HL-60/S4 (cell line): ENCODE results near the gene CHN1.

Experiments used
- in situ Hi-C: fragments of 300-500 bp; cut with MboI; formaldehyde crosslinking; loops from 2 replicates; pipeline ENCODE4 v1.14.3; 2022; ENCODE audit warnings: low sequenced_read_pairs

CHN1 gene, protein sequence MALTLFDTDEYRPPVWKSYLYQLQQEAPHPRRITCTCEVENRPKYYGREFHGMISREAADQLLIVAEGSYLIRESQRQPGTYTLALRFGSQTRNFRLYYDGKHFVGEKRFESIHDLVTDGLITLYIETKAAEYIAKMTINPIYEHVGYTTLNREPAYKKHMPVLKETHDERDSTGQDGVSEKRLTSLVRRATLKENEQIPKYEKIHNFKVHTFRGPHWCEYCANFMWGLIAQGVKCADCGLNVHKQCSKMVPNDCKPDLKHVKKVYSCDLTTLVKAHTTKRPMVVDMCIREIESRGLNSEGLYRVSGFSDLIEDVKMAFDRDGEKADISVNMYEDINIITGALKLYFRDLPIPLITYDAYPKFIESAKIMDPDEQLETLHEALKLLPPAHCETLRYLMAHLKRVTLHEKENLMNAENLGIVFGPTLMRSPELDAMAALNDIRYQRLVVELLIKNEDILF

DNA sequence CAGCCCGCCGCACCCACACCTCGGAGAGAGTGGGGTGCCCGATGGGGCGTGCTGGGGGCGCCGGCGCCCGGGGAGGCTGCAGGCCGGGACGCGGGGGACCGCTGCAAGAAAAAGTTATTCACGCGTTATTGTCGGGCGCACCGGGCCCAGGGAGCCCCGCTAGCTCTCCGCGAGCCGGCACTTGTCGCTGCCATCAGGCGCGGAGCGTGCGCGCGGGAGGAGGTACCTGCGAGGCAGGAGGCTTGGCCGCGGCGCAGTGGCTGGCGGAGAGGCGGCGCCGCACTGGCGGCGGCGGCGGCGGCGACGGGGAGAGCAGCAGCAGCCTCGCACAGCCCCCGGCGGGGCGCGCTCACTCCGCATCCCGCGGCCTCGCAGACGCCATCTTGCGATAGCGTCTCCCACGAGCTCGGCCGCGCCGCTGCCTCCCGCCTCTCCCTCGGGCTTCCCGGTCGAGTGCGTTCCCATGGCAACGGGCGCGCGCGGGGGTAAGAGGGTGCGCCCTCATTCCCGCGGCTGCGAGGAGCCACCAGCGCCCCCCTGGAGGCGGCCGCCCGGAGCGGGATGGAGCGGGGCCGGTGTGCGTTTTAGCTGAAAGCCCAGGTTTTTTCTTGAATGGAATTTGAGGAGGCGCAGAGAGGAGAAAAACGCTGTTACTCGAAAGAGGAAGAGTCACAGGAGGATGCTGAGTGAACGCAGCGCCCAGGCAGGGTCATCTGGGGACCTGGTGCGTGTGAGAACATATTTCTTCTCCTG is at the start of gene CHN1:
TSS of gene CHN1 (minus strand) at position 402 of the 753 bp plus-strand sequence. CDS start 469 bp downstream, outside the sequence.
- in situ Hi-C loops: no loop called here

DNA sequence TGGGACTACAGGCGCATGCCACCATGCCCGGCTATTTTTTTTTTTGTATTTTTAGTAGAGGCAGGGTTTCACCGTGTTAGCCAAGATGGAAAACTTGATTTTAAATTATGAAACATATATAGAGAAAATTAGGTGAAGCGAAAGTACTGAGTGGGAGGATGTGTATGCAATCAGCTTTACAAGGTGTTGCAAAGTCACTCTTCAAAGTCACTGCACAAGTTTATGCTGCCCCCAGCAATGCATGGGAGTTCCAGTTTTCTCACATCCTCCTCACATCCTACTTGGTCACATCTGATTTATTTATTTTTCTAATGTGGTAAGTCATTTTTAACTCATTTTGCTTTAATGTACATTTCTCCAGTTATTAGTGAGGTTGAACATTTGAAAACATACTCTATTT is 49.2 kb upstream of the CHN1 start:
- in situ Hi-C loops: no loop called here

DNA sequence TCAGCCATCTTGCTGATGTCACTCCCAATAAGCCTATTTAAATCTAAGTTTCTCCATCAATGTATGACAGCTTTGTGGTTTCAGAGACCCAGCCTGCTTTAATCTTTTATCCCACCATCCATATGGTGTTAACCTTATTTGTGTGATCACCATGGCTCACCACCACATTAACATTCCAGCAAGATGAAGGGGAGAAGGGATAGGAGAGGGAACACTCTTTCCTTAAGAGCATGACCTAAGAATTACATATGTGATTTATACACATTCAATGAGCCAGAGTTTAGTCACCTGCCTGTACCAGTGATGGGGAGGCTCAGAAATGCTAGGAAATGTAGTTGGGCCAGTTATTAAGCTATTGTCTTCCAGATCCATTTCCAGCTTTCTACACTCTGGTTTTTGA is 44.5 kb upstream of the CHN1 start:
- in situ Hi-C loops: no loop called here

DNA sequence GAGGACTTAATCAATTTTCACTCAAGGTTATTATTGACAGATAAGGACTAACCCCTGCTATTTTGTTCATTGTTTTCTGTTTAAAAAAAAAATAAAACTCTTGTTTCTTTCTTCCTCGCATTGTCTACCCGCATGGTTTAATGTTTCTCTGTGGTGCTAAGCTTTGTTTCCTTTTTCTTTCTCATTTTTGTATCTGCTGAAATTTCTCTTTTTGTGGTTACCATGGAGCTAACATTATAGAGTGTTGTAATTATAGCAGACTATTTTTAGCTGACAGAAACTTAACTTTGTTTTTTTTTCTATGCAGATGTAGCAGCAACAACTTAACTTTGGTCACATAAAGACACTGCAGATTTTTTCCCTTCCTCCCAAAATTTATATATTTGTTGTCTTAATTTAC is 43.1 kb upstream of the CHN1 start:
- in situ Hi-C loops: no loop called here

DNA sequence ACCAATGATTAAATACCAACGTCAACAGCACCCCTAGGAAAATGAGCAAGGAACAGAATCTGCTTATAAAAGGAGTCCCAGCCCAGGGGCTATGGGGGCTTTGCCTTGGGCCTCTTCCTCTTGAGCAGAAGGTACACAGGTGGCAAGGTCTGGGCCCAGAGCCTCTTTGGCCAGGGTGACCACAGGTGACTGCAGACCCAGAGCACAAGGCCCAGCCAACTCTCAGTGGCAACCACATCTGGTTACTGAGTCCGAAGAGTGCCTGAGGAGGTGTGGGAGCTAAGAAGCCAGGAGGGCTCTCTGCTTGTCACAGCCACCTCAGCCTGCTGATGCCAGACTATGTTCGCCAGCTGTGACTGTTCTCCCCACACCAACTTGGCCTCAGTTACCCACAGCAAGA is 34.3 kb upstream of the CHN1 start:
- in situ Hi-C loops: no loop called here

DNA sequence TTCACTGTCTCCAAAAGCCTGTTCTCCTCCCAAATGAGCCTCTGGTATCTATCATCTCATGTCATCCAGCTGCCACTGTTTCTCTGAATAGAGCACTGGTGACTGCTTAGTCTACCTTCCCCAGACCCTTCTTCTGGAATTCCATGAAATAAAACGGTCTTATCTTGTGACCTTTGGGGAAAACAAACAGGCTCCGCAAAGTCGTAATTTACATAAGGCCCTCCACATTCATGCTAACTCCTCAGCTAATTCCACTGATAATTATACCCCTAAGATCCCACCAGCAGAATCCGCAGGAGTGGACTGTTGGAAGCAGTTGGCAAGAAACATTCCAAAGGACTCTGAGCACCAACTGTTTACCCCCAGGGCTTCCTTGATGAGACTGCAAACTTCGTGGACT is 33.9 kb upstream of the CHN1 start:
- in situ Hi-C loops: no loop called here

DNA sequence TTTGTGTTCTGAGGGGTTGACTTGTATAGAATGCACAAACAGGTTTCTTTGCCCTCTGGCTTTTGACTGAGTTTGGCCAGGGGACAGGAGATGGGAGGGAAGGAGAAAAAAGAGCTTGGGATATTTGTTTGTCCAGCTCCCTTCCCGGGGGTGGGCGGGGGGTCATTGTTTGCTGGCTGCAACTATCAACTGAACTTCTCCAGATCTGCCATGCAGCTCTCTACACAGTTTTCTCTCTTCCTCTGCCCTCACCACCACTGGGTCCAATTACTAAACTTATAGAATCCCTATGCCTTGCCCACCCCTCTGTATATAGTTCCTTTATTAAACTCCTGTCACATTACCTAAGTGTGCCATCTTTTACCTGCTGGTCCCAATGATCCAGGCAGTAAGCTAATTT is 32.8 kb upstream of the CHN1 start:
- in situ Hi-C loops: no loop called here

DNA sequence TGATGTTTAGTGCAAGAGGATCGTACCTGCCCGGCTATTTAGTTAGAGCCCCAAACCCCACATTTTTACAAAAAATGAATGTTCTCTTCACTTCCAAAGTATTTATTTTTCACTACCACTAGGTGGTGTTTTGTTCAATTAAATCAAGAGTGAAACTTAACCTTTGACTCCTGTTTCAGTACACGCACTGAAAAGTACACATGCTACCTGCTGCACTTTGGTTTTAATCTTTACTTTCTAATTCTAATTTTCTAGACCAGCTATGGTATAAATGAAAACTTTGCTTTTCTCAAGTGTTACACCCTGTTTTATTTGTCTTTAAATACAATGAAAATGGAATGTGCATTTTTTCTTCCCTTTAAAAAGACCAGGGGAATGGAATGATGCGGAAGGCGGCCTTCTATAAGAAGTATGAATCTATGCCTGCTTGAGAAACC is 31.4 kb upstream of the CHN1 start:
- in situ Hi-C loops: no loop called here

DNA sequence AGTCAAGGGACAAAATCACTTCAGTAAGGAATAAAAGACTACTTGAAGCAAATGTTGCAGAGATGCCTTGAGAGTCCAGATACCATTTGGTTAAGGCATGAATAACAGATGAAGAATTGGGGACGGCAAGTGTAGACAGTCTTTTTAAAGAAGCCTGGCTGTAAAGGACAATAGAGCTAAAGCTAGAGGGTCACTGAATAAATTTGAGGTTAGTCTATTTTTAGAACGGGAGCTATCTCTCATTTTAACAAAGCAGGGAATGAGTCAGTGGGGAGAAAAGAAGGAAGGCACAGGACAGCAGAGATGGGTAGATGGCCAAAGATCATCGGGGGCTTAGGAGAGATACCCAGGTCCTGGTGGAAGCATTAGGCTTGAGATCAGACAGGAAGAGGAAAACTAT is 30.6 kb upstream of the CHN1 start:
- in situ Hi-C loops: no loop called here

DNA sequence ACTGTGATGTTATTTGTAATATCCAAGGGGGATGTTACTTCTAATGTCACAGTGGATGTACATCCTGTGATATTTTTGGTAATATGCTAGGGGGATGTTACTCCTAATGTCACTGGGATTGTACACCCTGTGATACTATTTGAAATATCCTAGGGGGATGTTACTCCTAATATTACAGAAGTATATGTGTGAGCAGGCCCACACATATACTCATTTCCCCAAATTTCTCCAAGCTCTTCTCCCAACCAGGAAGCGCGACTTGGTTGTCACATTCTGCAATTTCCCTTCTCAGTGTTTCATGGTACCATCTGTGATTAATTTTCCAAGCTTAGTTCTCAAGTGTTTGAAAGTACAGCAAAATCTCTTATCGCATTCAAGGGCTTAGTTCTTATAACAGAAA is 29.5 kb upstream of the CHN1 start:
- in situ Hi-C loops: no loop called here

DNA sequence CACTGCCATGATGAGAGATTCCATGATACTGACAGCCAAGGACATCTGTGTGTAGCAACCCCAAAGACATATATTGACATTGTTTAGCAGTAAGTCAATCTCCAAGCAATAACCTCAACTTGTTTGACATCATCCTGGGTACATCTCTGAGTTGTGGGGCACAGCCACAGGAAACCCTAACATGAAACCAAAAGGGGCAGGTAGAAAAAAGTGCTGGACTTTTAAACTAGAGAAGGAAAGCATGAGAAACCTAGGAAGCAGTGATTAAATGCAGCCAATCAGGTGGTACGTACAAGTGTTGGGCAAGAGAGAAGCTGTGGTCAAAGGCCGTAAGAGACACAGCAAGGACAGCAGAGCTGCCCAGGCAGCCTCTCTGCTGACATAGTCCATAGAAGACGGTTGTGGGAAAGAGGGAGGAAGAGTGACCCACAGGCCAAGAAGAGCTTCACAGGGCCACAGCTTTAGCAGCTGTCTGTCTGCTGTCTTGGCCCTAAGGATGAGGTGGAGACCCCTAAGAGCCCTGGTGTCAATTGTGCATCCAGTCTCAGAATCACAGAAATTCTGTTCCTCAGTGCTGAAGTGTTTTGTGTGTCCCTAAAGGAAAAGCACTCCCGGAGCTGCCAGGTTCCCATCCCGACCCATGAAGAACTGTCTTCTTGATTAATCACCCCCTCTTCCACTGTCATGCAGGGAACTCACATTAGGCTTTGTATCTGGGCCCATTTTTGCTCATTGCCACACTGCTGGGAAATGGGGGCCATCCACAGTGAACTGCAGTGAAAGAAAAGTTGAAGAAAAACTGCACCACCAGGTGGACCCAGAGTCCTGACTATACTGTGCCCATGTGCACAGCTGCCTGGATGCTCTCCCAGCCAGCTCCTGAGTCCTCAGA is 25.4 kb upstream of the CHN1 start:
- in situ Hi-C loops: no loop called here

DNA sequence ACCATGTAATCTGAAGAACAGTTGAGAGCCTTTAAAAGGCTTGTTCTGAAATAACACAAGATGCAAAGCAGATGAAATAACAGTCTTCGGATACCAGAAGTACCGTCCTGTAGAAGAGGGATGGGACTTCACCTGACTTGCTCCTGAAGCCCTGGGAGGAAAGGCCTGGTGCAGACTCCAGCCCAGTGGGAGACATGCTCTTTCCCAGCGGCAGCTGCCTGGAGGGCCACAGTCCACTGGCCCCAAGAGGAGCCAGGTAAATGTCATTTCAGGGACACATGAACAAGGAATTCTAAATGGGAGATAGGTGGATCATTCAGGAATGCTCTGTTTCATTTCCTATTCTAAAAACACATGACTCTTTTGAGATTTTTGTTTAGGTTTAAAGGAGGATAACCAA is 22.6 kb upstream of the CHN1 start:
- in situ Hi-C loops: no loop called here

DNA sequence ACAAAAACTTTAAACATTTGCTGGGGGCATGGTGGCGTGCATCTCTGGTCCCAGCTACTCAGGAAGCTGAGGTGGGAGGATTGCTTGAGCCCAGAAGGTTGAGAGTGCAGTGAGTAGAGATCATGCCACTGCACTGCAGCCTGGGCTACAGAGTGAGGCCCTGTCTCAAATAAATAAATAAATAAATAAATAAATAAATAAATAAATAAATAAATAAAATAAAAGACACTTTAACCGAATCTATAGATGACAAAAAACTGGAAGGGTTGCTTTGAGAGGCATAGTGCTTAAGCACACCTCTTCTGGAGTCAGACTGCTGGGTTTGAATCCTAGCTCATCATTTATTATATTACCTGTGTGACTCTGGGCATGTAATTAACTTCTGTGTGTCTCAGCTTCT is 21.2 kb upstream of the CHN1 start:
- in situ Hi-C loops: no loop called here

DNA sequence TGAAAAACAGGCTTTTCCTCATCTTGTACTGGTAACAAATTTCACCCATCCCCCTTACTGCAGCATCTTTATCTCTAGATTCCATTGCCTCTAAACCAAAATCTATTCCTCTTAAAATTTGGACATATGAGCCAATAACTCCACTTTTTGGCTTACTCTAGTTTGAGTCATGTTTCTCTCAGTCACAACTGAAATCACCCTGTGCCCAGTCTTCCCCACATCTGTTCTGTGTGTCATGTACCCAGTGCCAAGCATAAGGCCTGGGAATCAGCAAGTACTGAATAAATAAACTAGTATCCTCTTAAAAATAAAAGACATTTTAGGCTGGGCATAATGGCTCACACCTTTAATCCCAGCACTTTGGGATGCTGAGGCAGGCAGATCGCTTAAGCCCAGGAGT is 20.8 kb upstream of the CHN1 start:
- in situ Hi-C loops: no loop called here

DNA sequence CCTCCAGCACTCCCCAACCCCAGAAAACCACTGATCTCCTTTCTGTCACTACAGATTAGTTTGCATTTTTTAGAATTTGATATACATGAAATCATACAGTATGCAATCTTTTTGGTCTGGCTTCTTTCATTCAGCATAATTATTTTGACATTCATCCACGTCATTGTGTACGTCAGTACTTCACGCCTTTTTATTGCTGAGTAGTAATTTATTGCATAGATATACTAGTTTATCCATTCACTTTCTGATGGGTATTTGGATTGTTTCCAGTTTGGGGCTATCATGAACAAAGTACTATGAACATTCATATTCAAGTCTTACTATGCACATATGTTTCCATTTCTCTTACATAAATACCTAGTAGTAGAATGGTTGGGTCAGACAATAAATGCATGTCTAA is 20.1 kb upstream of the CHN1 start:
- in situ Hi-C loops: no loop called here

DNA sequence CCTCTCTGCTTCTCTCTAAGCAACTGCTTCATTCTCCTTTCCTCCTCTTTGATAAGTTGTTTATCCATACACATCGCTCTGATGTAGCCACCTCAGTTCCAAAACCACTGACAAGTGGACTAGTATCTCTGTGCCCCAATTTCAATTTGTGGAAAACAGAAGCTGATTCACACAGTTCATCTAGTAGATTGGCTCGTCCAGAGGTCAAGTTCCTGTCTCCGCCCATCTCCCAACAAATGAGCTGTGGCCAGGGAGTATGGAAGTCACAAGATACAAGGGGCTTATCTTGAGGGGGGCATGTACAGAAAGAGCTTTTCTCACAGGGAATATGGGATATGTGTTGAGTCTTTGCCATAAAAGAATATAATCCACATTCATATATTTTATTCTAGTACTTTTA is 17.7 kb upstream of the CHN1 start:
- in situ Hi-C loops: no loop called here

DNA sequence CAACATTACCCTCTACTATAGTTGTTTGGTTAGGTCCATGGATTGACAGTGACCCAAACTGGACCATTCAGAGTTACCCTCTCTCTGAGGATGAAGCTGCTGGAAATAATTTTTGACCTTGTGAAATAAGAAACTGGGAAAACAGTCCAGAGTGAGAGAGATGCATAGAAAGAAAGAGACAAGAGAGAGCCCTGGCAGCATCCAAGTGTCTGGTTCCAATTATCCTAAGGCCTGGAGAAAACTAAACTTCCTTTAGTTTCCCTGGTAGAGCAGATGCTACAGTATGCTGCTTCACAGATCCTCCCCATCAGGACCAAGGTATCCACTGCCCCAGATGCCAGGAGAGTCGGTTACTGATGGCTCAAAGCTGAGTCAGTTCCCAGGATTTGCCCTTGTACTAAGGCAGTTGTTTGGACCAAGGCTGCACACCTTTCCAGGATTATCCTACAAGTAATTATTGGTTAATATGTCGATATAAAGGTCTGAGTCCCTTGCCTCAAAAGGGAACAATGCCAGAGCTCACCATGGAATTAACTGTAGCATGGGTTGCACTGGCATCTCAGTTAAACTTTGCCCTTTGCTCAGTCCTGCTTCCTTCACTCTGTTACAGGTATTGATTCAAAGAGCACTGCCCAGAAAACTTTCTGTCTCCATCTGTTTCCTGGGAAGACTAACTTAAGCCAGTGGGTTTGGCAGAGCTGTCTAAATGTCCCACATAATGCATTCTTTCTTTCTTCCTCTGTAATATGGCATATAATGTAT is 14.6 kb upstream of the CHN1 start:
- in situ Hi-C loops: no loop called here

DNA sequence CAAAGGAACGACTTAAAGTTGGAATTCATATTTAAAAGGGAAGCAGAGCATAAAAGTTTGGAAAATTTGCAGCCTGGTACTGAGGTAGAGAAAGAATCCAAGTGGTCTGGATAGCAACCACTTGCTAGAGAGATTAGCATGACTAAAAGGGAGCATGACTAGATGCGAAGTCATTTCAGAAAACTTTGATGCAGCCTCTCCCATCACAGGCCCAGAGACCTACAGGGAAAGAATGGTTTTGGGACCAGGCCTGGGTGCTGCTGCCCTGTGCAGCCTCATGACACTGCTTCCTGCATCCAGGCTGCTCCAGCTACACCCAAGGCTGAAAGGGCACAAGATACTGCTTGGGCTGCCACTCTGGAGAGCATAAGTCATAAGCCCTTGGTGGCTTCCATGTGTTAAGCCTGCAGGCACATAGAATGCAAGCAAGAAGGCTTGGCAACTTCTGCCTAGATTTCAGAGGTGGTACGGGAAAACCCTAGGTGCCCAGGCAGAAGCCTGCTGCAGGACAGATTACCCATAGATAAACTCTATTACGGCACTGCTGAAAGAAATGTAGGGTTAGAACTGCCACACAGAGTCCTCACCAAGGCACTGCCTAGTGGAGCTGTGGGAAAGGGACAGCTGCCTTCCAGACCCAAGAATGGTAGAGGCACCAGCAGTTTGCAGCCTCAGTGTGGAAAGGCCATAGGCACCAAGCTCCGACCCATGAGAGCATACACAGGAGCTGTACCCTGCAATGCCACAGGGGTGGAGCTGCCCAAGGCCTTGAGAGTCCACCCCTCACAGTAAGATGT is 12.6 kb upstream of the CHN1 start:
- in situ Hi-C loops: no loop called here

DNA sequence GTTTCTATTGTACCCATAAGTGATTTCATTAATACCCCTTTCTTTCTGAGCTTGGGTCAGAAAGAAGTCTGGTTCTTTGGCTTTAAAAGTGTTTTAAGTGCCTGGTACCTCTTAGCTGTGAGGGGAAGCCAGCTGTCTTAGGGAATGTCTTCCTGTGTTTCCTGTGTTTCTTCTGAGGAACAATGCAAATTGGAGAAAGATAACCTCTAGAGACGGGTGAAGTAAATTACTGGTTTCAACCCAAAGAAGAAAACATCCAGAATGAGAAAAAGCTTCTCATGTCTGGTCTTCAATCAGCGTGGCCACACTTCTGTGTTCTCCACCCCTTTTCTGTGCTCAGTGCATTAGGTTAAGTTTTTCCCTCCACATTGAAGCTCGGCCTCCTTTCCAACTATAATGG is 10.2 kb upstream of the CHN1 start:
- in situ Hi-C loops: no loop called here

DNA sequence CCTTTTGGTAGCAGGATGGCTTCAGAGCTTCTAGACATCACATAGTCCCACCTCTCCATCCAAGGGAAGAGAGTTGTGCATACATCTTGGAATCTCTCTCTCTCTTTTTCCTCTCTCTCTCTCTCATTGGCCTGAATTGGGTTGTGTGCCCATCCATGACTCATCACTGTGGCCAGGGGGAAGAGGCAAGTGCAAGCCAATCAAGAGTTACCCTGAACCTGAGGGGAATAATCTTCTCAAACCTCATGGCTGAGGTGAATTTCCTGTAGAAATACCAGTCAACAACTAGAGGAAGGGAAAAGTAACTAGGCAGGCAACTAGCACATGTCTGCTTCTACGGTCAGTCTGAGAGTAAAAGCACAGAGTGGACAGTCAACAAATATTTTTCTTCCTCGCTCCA is 7.3 kb upstream of the CHN1 start:
- in situ Hi-C loops: no loop called here
